Measurements from ENCODE around the gene CIROP. TPM values are rescaled to one million over a fixed set of nuclear protein-coding genes. Genes with fewer than 3 reads are reported as not detected.

CIROP gene
- total RNA-seq, 1 experiment from 2014 or later: 0.42 TPM

- Histone ChIP-seq H3K4me3 (ENCODE audit: insufficient read depth, low read depth, low read length) (no peak overlapping the region), H3K36me3 (replicated peaks; ENCODE audit: control insufficient read depth, insufficient read depth, low read length) (peaks cover 14% of the 10 kb centered on the region), H3K27me3 (ENCODE audit: control insufficient read depth, insufficient read depth, low read length) (no peaks in the 10 kb centered on the region)
- DNase-seq: no peak
Observed at GRCh38 chr14:23097786-23098185, 7.0 kb downstream of the CIROP start.

GRCh38 chr14:23095196-23096108 is 9.3 kb downstream of the CIROP start, which contains the start of gene C14orf119:
TSS of gene C14orf119 (plus strand) at chr14:23095505. CDS start at chr14:23097659, 2,154 bp downstream.
- Histone ChIP-seq H3K4me3 (ENCODE audit: insufficient read depth, low read depth, low read length) (peak within 1 kb of the TSS; percentile 92), H3K36me3 (replicated peaks; ENCODE audit: control insufficient read depth, insufficient read depth, low read length) (peaks cover 26% of the 10 kb centered on the region), H3K27me3 (ENCODE audit: control insufficient read depth, insufficient read depth, low read length) (no peaks in the 10 kb centered on the region)
- peak; percentile 97 for DNase-seq

- peaks cover 32% of the 10 kb centered on the region for H3K36me3 ChIP-seq (replicated peaks; ENCODE audit: control insufficient read depth, insufficient read depth, low read length)
- H3K27me3 ChIP-seq (ENCODE audit: control insufficient read depth, insufficient read depth, low read length): no peaks in the 10 kb centered on the region
- peak within 1 kb of the TSS; percentile 92 for H3K4me3 ChIP-seq (ENCODE audit: insufficient read depth, low read depth, low read length)
- peak; percentile 89 for DNase-seq
Observed at GRCh38 chr14:23094666-23095195, 10.1 kb downstream of the CIROP start, which contains the start of gene ACIN1. TSS of gene ACIN1 (minus strand) at chr14:23095136. CDS start at chr14:23095112, 24 bp downstream.

GRCh38 chr14:23093991-23094665 is 10.7 kb downstream of the CIROP start:
- peak; percentile 93 for DNase-seq

GRCh38 chr14:23093526-23093925 is 11.3 kb downstream of the CIROP start:
- DNase-seq: no peak
- Histone ChIP-seq H3K4me3 (ENCODE audit: insufficient read depth, low read depth, low read length) (no peak overlapping the region), H3K27me3 (ENCODE audit: control insufficient read depth, insufficient read depth, low read length) (no peaks in the 10 kb centered on the region), H3K36me3 (replicated peaks; ENCODE audit: control insufficient read depth, insufficient read depth, low read length) (peaks cover 39% of the 10 kb centered on the region)

More at GRCh38 chr14:23093991-23094665, 10.7 kb downstream of the CIROP start:
- no peaks in the 10 kb centered on the region for H3K27me3 ChIP-seq (ENCODE audit: control insufficient read depth, insufficient read depth, low read length)
- peak overlapping the region; percentile 92 for H3K4me3 ChIP-seq (ENCODE audit: insufficient read depth, low read depth, low read length)
- H3K36me3 ChIP-seq (replicated peaks; ENCODE audit: control insufficient read depth, insufficient read depth, low read length): peaks cover 37% of the 10 kb centered on the region

- Histone ChIP-seq H3K36me3 (replicated peaks; ENCODE audit: control insufficient read depth, insufficient read depth, low read length) (peaks cover 40% of the 10 kb centered on the region), H3K27me3 (ENCODE audit: control insufficient read depth, insufficient read depth, low read length) (no peaks in the 10 kb centered on the region), H3K4me3 (ENCODE audit: insufficient read depth, low read depth, low read length) (no peak overlapping the region)
- DNase-seq: no peak
Observed at GRCh38 chr14:23093104-23093503, 11.7 kb downstream of the CIROP start.

- H3K36me3 ChIP-seq (replicated peaks; ENCODE audit: control insufficient read depth, insufficient read depth, low read length): peaks cover 36% of the 10 kb centered on the region
- H3K27me3 ChIP-seq (ENCODE audit: control insufficient read depth, insufficient read depth, low read length): no peaks in the 10 kb centered on the region
Observed at GRCh38 chr14:23091294-23092225, 13.2 kb downstream of the CIROP start.

GRCh38 chr14:23090254-23090636 is 14.5 kb downstream of the CIROP start:
- no peak overlapping the region for H3K4me3 ChIP-seq (ENCODE audit: insufficient read depth, low read depth, low read length)
- no peak for DNase-seq
- H3K36me3 ChIP-seq (replicated peaks; ENCODE audit: control insufficient read depth, insufficient read depth, low read length): peaks cover 39% of the 10 kb centered on the region
- H3K27me3 ChIP-seq (ENCODE audit: control insufficient read depth, insufficient read depth, low read length): no peaks in the 10 kb centered on the region

More at GRCh38 chr14:23091294-23092225, 13.2 kb downstream of the CIROP start:
- no peak for DNase-seq
- no peak overlapping the region for H3K4me3 ChIP-seq (ENCODE audit: insufficient read depth, low read depth, low read length)

- Histone ChIP-seq H3K36me3 (replicated peaks; ENCODE audit: control insufficient read depth, insufficient read depth, low read length) (peaks cover 39% of the 10 kb centered on the region), H3K4me3 (ENCODE audit: insufficient read depth, low read depth, low read length) (no peak overlapping the region), H3K27me3 (ENCODE audit: control insufficient read depth, insufficient read depth, low read length) (no peaks in the 10 kb centered on the region)
- no peak for DNase-seq
Observed at GRCh38 chr14:23089498-23090253, 15.1 kb downstream of the CIROP start.

- Histone ChIP-seq H3K36me3 (replicated peaks; ENCODE audit: control insufficient read depth, insufficient read depth, low read length) (peaks cover 28% of the 10 kb centered on the region), H3K27me3 (ENCODE audit: control insufficient read depth, insufficient read depth, low read length) (no peaks in the 10 kb centered on the region), H3K4me3 (ENCODE audit: insufficient read depth, low read depth, low read length) (no peak overlapping the region)
- no peak for DNase-seq
Observed at GRCh38 chr14:23086565-23086964, 18.2 kb downstream of the CIROP start.

- no peaks in the 10 kb centered on the region for H3K27me3 ChIP-seq (ENCODE audit: control insufficient read depth, insufficient read depth, low read length)
- peaks cover 28% of the 10 kb centered on the region for H3K36me3 ChIP-seq (replicated peaks; ENCODE audit: control insufficient read depth, insufficient read depth, low read length)
- DNase-seq: no peak
- H3K4me3 ChIP-seq (ENCODE audit: insufficient read depth, low read depth, low read length): no peak overlapping the region
Observed at GRCh38 chr14:23085458-23085857, 19.3 kb downstream of the CIROP start.

GRCh38 chr14:23080474-23080873 is 24.3 kb downstream of the CIROP start:
- no peak overlapping the region for H3K4me3 ChIP-seq (ENCODE audit: insufficient read depth, low read depth, low read length)
- peaks cover 42% of the 10 kb centered on the region for H3K36me3 ChIP-seq (replicated peaks; ENCODE audit: control insufficient read depth, insufficient read depth, low read length)
- H3K27me3 ChIP-seq (ENCODE audit: control insufficient read depth, insufficient read depth, low read length): no peaks in the 10 kb centered on the region
- DNase-seq: no peak

GRCh38 chr14:23079716-23080115 is 25.1 kb downstream of the CIROP start:
- peaks cover 46% of the 10 kb centered on the region for H3K36me3 ChIP-seq (replicated peaks; ENCODE audit: control insufficient read depth, insufficient read depth, low read length)
- no peak overlapping the region for H3K4me3 ChIP-seq (ENCODE audit: insufficient read depth, low read depth, low read length)
- H3K27me3 ChIP-seq (ENCODE audit: control insufficient read depth, insufficient read depth, low read length): no peaks in the 10 kb centered on the region
- DNase-seq: no peak

Measured in H7 (cell line).